BJ (cell line): ENCODE data around the gene SDCBP2. TPM values are rescaled to one million over a fixed set of nuclear protein-coding genes. Genes with fewer than 3 reads are reported as not detected.

ENCODE experiments used
- CTCF ChIA-PET: fragments of 350-600 bp; formaldehyde crosslinking; extraction: SDS; loops from one replicate; lab custom pipeline; 2021; ENCODE audit warnings: antibody characterized with exemption, inconsistent platforms; lab: Yijun Ruan, JAX
- POLR2A ChIA-PET: fragments of 300-600 bp; sonication (Branson Sonifier 250); formaldehyde crosslinking; extraction: SDS; loops from one replicate; lab custom pipeline; 2021; ENCODE audit warnings: antibody characterized with exemption; lab: Charles Lee
- DNase-seq: peaks from one replicate; pipeline ENCODE4 v3.0.0-alpha.2; 2011; ENCODE audit warnings: low read depth
- H3K27me3 ChIP-seq: 2 replicates; pipeline ENCODE4 v1.6.0; 2011; ENCODE audit warnings: low read length; ENCODE audit not compliant: control insufficient read depth, insufficient read depth
- H3K36me3 ChIP-seq: 2 replicates; pipeline ENCODE4 v1.5.1; 2011; ENCODE audit warnings: low read length; ENCODE audit not compliant: control insufficient read depth, insufficient read depth
- H3K4me3 ChIP-seq: 2 replicates; pipeline ENCODE4 v1.5.1; 2011; ENCODE audit warnings: low read depth, mild to moderate bottlenecking, control low read depth, low read length
- polyA plus RNA-seq: library from polyadenylated mRNA; depleted of rRNA; stranded (reverse); fragments of >200 nt; gene quantifications from 2 replicates; pipeline ENCODE4 v1.2.3, GENCODE V29; 2011
- TF ChIP-seq, protein P1 (sequence below): IDR thresholded peaks from 2 replicates; pipeline ENCODE4 v1.5.1; 2011; ENCODE audit warnings: low read depth, mild to moderate bottlenecking, control low read depth, inconsistent platforms, low read length, moderate library complexity; ENCODE audit not compliant: insufficient read depth

Gene SDCBP2
- polyA plus RNA-seq, 1 experiment: 6.2 TPM

DNA sequence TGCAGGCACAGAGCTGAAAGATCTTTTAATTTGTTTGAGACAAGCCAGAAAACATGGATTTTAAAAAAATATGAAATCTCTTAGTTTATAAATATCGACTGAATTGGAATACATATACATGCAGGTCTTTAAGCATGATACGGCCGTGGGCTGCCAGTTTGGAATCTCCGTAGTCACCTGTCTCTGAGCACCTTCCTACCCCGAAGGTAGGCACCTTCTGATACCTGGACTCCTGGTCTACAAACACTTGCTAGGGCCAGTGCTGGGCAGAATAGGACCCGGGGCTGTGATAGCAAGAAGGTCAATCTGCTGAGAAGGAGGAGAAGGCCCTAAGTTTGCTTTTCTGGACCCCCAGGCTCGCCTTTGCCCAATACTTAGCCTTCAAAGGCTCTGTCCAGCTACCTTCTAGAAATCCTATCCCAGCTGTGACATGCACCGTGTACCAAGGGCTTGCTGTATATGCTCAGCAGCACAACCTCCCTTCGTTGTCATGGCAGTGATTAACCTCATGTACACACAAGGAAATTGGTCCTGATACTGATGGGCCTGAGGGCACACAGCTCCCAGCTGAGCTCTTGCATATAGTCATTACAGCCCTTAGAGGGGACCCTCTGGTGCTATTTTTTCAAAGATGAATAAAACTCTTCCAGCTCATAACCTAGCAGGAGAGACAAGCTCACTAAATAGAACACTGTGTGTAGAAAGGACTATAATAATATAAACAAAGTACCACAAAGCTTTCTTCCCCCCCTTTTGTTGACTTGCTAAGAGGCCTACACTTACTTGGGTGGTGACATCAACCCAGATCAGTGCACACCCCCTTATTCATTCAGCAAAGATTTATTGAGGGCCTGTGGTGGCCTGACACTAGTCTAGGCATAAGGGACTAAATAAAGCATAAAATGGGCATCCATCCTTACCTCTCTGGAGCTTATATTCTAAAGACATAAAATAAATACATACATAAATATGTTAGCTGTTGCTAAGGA lies 45.1 kb downstream of the SDCBP2 start:
- TF ChIP-seq, protein P1, sequence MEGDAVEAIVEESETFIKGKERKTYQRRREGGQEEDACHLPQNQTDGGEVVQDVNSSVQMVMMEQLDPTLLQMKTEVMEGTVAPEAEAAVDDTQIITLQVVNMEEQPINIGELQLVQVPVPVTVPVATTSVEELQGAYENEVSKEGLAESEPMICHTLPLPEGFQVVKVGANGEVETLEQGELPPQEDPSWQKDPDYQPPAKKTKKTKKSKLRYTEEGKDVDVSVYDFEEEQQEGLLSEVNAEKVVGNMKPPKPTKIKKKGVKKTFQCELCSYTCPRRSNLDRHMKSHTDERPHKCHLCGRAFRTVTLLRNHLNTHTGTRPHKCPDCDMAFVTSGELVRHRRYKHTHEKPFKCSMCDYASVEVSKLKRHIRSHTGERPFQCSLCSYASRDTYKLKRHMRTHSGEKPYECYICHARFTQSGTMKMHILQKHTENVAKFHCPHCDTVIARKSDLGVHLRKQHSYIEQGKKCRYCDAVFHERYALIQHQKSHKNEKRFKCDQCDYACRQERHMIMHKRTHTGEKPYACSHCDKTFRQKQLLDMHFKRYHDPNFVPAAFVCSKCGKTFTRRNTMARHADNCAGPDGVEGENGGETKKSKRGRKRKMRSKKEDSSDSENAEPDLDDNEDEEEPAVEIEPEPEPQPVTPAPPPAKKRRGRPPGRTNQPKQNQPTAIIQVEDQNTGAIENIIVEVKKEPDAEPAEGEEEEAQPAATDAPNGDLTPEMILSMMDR: no peak
- ChIA-PET POLR2A (no interaction called here), CTCF (interaction anchor here (0.6 to 1.1 kb wide), 3 partner anchors 10 to 162 kb away, joined by 3 read pairs; no protein-coding TSS in a partner anchor)
- no peak for DNase-seq
- no peaks in the 10 kb centered on the region; the same call in 1 of the 2 replicates for H3K27me3 ChIP-seq
- no peak overlapping the region for H3K4me3 ChIP-seq
- no peaks in the 10 kb centered on the region; the same call in 1 of the 2 replicates for H3K36me3 ChIP-seq

DNA sequence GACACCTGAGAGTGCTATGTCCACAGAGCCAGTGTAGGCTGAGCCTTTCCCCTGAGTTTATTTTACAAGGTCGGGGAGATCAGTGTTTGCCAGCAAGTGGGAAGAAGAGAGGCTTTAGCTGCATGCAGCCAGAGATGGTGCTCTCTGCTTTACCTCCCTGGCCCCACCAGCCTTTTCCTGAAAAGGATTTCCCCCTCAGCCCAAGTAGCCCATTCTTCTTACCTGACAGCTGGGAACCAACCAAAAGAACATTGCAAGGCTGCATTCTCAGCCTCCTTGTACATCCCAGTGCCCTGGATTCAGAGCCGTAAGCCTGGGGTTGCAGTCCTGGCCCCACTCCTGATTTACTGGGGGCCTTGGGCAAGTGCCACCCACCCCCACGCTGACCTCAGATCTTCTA lies 46.0 kb downstream of the SDCBP2 start:
- POLR2A ChIA-PET: no interaction called here
- DNase-seq: no peak
- H3K4me3 ChIP-seq: no peak overlapping the region
- H3K27me3 ChIP-seq: no peaks in the 10 kb centered on the region; the same call in 1 of the 2 replicates
- H3K36me3 ChIP-seq: no peaks in the 10 kb centered on the region
- CTCF ChIA-PET: interaction anchor here (0.6 to 0.8 kb wide), 2 partner anchors 9 to 163 kb away, joined by 3 read pairs; no protein-coding TSS in a partner anchor
- TF ChIP-seq, protein P1: no peak

GRCh38 chr20:1281279-1282057 lies 47.5 kb downstream of the SDCBP2 start:
- Histone ChIP-seq H3K36me3 (no peaks in the 10 kb centered on the region), H3K27me3 (no peaks in the 10 kb centered on the region; the same call in 1 of the 2 replicates), H3K4me3 (no peak overlapping the region)
- POLR2A ChIA-PET: no interaction called here
- CTCF ChIA-PET: no interaction called here
- TF ChIP-seq, protein P1: no peak
- no peak for DNase-seq

GRCh38 chr20:1280195-1281102 lies 48.5 kb downstream of the SDCBP2 start:
- ChIA-PET CTCF (no interaction called here), POLR2A (no interaction called here)
- TF ChIP-seq, protein P1: no peak

More at GRCh38 chr20:1280195-1281102, 48.5 kb downstream of the SDCBP2 start:
- Histone ChIP-seq H3K27me3 (no peaks in the 10 kb centered on the region), H3K36me3 (no peaks in the 10 kb centered on the region), H3K4me3 (no peak overlapping the region)
- no peak for DNase-seq
